GM19238 (cell line): ENCODE data around the gene C1orf116.

Source experiments
- DNase-seq: peaks from one replicate; pipeline ENCODE4 v3.0.0; 2011; ENCODE audit warnings: low spot score; ENCODE audit not compliant: insufficient read length

The C1orf116 gene

DNA sequence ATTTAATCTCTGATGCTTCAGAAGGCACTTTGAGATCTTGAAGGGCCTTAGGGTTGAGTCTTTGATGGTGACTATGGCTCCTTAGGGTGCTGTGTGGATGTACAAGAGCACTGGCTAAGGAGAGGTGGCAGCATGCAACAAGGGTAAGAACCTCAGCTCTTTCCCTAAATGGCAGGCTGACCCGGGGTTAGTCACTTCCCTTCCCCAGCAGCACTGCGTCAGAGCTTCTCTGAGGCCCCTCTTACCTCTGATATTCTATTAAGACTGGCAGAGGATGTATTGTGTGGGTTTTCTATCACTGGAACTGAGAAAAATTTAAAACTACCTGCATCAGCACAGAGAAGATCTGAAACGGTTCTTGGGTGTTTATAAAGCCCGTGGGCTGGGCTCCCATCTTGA, 11.8 kb downstream of the C1orf116 start:
- no peak for DNase-seq

DNA sequence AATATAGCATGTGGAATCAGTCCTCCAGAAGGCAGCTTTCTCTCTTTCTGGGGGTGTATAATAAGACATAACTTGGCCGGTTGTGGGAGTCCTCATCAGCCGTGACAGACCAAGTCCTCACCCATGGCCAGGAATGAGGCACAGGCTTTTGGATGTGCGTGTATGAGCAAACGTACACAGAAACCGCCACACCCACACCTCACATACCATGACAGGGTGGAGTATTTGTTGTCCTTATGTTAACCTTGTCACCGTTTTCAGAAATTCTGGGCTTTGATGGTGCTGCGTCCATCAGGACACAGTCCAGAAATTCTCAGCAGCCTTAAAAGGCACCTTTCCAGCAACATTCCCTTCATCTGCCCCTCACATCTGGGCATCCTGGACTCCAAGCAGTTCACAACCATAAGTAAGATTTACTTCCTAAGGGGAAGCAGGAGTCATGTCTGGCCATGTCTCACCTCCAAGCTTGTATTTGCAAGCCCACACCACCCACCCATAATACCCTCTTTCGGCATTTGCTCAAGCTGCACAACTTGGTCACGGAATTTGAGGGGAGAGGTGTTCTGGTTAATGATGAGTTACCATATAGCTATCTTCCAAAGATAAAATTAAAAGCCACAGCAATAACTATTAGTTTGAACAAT, 12.4 kb downstream of the C1orf116 start:
- no peak for DNase-seq

DNA sequence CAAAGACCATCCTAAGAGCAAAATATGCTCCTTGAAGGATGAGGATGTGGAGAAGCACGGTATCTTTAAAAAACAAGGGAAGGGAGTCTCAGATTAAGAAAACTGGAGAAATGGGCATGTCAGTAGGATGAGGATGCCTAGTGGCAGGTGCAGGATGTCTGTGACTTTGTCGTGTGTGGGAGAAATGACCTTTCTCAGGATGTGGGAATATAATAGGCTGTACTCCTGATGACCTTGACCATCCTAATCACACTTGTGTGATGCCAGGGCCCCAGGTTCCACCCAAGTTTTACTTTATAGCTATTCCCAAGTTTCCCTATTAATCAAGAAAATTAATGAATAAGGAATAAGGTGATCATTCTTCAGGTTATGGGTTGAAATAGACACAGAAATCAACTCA, 12.9 kb downstream of the C1orf116 start:
- DNase-seq, result no peak

DNA sequence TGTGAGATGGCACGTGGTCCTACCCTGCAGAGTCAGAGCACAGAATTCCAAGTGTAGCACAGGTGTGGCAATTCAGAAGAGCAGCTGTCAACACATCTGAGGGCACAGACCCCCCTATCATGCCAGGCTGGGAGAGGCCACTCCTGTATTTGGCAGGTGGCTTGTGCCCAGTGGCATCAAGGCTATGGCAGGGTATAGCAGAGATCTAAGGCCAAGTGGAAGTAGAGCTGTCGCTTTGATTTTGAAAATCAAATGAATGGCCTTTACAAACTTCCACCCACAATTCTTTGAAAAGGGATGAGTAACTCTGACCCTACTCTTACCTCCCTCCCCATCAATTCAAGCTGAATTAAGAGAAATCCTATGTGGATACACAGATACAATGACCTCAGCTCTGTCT, 13.4 kb downstream of the C1orf116 start:
- DNase-seq, result no peak

DNA sequence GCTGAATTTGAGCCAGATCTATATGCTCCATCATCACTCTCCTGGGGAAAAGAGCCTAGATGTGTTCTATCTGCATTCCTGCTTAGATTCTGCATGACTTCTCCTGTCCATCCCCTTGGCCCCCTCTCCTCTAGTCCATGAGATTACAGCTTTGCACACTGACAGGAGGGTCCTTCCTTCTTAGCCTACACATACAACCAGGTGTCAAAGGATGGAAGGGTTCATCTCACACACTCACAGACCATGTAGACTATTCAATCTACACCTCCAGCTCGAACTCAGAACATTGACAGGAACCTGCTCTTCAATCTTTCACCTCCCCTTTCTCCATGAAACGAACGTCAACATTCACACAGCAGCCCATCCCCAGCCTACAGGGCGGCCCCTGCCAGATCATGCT, 13.8 kb downstream of the C1orf116 start:
- DNase-seq, result no peak

DNA sequence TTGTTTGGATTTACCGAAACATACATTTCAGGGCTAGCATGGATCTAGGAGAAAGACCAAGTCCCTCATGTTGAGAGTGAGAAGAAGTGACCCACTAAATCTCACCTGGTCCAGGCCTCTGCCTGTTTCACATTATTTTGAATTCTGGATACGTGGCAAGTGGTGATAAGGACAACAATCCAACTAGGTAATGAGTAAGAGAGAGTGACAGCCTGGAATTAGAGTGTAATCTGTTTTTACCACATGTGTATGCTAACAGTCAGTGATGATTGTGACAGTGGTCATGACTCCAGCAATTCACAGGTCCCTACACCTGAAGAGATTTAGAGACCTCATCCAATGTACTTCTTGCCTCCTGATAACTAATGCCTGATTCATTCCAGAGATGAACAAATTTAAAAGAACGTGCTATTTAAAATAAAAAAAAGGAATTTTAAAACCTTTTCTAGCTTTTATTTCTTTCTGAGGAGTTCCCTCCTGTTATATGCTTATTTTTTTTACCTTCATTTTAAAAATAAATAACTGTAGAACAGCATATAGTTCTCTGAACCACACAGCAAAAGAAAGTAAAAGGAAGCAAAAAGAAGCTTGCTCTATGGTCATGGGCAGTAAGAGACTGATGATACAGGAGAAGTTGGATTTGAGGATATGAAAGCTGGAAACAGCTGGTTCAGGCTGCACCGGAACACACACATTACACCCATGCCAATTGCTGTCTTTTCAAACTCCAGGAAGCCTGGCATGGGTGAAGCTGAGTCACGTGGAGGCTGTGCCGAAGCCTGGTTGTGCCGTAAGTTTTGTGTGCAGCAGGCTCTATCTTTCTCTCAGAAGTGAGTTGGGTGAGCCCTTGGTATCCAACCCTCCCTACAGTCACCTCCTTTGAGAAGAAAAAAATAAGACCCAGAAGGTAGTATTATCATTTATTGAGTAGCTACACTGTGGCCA, 14.7 kb downstream of the C1orf116 start:
- no peak for DNase-seq

DNA sequence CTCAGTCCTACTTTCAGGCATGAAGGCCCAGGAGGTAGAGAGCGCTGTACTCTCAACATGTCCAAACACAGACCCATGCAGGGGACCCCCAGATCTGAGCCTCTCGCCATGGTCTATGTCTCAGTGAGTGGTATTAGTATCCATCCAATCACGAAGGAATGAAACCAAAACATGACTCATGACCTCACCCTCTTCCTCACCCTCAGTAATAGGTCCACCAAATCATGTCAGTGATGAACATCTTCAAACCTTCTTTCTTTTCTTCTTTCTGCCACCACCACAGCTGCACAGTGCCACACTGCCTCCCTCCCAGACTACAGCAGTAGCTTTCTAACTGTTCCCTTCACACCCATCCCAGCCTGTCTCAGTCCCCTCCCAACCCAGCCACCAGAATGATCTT, 16.8 kb downstream of the C1orf116 start:
- no peak for DNase-seq

DNA sequence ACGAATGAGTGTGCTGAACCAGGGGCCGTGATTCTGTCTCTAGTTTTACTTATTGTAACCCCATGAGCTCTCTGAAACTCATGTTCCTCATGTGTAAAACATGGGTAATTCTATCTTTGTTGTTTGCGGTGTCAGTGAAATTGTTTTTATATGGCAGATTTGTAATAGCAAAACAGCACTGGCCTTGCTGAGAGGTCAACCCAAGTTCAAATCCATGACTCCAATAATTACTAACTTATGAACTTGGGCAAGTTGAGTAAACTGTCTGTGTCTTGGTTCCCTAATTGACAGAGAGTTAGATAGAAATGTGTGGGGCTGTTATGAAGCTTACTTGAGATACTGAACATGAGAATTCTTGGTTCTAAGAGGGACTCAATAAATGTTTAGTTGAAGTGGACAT, 17.8 kb downstream of the C1orf116 start:
- DNase-seq, result no peak

DNA sequence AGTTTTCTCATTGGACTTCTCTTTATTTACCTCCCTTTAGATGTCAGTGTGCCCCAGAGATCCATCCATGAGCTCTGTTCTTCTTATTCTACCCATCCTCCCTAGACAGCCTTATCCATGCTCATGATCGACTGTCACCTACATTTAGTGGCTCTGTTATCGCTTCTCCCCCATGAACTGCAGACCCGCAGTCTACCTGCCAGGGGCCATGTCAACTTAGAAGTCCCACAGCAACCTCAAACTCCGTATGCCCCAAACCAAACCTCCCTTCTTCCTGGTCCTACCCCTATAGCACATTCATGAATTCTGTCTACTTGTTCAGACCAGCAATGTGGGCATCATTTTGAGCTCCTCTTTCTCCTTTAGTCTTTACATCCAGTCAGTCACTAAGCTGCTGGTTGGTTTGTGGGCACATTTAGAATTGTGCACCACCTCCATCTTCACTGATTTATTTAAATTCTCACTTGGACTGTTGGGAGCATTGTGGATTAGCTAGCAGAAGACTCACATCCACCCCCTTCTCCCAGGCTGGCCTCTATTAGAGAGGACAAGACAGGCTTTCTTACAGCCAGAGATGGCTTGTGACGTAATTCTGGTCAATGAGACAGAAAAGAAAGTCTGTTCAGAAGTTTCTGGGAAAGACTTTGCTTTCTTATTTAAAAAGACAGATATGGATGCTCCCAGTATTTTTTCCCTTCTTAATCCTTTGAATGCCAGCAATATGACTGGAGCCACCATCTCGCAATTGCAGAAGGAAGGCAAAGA, 19.1 kb downstream of the C1orf116 start:
- no peak for DNase-seq

DNA sequence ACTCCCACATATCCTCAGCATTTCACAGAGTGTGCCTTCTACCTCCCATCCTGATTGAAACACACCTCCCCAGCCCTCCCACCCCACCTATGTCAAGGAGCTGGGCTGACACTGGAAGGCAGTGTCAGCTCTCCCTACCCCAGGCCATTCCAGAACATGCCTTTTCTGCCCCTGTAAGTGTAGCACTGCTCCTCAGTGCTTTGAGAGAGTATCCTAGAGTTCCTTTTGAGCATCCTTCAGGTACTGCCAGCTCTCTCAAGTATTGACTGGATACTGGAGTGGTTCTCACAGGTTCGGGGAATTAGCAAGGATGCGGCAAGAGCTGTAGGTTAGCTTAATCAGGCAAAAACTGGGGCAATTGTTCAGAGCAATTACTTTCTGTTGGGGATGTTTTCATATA, 21.8 kb downstream of the C1orf116 start:
- DNase-seq, result no peak

DNA sequence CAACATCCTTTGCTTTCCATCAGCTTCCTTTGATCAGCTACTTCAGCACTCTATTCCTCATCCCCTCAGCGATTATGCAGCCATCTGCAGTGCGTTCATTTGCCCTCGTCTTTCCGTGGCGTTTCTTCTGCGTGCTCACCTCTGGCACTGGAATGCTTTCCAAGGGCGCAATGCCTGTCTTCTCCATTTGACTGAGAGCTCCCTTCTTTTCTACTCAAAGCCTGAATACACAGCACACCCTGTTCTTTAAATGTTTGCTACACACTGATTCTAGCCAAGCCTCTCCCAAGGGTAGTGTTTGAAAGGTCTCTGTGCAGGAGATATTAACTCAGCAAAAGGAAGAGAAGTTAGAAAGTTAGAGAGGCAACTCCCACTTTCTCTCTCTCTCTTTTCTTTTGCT, 22.6 kb downstream of the C1orf116 start:
- no peak for DNase-seq

DNA sequence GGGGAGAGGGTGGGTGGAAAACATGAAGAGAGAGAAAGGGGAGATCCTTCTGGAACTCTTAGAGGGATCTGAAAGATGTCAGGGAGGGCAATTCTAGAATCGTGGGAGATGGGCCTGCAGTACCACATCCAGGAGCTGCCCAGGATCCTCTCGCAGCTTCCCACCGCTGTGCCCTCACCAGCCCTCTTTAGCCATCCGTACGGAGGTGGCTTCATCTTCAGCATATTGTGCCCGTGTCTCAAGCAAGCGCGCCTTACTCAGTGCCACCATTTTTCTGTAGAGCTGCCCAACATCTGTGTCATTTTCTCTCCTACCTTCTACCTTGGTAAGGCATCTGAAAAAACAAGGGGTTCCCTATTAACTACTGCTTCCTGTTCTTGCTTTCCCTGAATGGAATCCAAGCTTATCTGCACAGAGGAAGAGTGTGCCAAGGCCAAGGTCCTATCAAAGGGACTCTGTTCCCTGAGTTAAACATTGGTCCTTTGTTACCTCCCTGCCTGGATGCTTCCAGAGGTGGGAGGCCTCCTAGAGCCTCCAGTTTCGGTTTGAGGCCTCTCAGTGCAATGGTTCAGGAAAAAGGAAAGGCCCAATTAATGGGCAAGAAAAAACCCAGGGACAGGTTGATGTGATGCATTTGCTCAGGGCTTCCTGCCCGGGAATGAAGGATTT, 23.2 kb downstream of the C1orf116 start:
- no peak for DNase-seq

DNA sequence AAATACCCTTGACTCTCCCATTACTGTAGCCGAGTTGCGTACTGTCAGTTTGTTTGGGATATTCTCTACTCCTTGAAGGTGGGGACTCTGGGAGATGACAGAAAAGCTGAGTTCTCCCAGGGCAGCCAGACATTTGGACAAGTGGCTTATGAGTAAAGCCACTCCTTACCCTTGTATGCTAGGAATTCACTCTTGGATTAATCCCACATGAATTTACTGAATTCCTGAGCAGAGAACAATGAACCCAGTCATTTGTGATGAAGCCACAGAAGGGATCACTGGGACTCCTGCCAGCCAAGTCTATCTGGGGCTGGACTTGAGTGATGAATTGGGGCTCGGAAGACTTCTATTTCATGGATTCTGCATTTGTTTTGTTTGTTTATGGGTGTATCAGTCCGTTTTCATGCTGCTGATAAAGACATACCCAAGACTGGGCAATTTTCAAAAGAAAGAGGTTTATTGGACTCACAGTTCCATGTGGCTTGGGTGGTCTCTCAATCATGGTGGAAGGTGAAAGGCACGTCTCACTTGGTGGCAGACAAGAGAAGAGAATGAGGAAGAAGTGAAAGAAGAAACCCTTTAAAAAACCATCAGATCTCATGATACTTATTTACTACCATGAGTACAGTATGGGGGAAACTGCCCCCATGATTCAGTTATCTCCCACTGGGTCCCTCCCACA, 25.1 kb downstream of the C1orf116 start:
- DNase-seq, result no peak

DNA sequence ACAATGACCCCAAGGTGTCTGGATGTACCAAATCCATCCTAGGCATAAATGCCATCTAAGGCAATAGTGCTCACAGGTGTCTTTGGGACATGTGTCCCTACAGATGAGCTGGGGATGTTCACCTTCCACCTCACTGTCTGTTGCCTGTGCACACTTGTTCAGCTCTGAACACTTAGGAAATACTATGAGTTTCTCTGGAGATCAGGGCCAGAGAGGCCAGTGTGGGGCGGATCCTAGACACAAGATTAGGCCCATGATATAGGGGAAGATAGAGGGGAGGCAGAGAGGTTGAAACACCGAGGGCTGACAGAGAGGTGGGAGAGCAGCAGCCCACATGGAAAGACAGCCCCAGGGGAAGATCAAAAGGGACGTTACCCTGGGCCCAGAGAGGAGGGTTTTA, 25.6 kb downstream of the C1orf116 start:
- no peak for DNase-seq

DNA sequence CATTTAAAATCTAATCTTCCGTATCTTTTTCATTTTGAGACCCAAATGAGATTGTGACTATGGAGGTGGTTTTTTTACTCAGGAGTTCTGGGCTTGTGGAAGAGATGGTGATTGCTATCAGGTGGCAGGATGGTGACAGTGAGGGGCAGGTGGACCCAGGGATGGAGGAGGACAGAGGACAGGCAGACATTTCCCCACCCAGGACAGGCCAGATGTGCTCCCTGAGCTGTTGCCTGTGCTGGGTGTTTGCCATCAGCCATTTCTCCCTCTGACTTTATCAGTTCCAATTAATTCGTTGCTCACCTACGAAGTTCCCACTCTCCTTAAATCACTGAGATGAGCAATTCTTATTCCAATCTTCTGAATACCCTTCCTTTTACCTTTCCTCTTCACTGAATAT, 26.5 kb downstream of the C1orf116 start:
- DNase-seq, result no peak

DNA sequence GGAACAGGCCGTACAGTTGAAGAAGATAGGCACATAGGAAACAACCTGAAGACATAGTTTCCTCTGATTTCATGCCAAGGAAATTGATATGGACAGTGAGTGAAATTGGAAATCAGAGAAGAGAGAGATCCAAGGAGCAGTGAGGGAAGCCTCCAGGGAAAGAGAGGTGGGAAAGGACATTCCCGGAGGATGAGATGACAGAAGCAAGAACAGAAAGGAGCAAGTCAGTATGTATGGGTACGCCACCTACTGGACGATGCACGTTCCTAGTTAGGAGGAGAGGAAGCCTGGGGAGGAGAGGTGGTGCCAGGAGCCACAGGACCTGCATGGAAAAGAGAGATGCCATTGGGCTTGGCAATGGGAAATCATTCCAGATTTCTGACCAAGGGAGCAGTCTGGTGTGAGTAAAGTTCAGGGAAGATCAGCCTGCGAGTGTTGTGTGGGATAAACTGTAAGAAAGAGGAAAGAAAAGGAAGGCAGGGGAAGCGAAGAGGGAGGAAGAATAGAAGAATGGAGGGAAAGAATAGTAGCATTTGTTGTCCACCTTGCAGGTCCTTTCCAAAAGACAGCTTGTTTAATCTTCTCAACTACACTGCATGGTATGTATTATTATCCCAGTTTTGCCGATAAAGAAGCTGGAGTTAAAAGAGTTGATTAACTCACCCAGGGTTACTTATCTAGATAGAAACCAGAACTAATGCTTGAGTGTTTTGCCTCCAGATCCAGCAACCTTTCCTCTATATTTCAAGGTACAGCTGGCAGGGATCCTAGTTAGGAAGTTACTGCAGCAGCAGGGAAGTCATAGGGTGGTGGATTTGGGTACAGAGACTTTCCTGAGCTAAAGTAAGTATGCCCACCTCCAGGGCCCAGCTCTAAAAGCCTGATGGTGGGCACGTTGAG, 27.4 kb downstream of the C1orf116 start:
- DNase-seq, result no peak

DNA sequence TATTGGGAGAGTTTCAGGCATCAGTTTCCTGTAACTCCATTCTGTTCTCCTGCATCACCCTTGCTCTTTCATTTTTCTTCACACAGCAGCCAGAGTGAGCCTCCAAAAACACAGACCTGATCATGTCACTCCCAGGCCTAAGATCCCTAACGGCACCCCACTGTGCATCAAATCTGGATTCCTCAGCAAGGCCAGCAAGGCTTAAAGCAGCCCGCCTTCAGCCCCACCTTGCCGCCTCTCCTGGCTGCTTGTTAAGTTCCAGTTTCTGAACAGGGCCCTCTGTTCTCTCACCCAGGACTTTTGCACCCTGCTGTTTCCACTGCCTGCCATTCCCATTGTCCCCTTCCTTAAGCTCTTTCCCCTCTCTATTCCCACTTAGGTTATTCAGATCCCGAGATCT, 29.3 kb downstream of the C1orf116 start:
- no peak for DNase-seq

DNA sequence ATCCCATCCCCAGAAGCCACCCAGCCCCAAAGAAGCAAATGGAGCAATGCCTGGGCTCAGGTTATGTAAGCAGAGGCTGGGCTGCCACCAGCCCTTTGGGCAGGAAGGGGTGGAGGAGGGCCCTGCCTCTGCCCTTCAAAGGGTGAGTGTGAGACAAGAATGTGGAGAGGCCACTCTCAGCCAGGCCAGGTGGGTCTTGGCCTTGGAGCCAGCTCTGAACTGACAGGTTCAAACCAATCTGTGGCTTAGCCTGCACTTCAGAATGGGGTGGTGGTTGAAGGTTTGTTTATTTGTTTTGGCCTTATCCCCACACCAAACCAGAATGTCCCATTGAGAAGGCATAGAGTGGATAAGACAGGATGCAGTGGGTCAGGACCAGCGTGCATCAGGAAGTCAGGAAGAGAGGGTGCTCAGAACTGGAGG, 29.8 kb downstream of the C1orf116 start:
- no peak for DNase-seq

DNA sequence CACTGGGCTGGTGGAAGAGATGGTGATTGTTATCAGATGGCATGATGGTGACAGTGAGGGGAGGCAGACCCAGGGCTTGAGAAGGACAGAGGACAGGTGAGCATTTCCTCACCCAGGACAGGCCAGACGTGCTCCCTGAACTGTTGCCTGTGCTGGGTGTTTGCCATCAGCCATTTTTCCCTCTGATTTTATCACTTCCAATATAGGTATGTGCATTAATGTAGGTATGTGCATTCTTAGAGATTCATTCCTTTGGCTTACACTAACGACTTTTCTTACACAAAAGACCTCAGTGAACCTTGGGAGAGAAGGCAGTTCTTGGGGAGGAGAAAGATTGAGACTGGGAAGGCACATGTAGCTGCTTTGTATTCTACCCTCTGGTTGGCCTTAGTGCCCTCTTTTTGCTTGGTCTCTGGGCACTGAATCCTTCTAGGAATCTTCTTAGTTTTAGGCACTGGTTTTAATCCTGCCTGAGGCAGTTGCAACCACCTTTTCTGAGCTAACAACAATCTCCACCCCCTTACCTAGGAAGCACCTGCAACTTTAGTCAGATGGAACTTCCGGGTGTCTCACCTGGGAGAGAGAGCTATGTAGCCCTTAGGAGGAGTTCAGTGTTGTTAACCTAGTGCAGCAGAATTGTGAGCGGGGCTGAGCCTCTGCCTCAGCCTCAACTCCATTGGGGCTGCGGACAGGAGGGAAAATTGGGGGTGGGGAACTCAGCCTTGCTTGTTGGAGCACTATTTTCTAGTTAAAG, 30.9 kb downstream of the C1orf116 start:
- DNase-seq, result no peak
